Heart left ventricle (tissue), 13 donors: ENCODE measurements around the gene FANCI.

Experiments used
- CTCF ChIP-seq, 12 donors: fragments of 200-600 bp; sonication (generic) in 4 of 12; IDR thresholded peaks; one replicate each; pipeline versions ENCODE4 v1.5.0 to v1.8.0; 2018 to 2022; ENCODE audit warnings: antibody characterized with exemption in 12 of 12, mild to moderate bottlenecking in 5 of 12
- POLR2A ChIP-seq, 2 donors: fragments of 450-650 bp; IDR thresholded peaks; one replicate each; pipeline ENCODE4 v1.6.1; 2017; ENCODE audit warnings: antibody characterized with exemption in 2 of 2, mild to moderate bottlenecking in 2 of 2, moderate library complexity in 2 of 2
- donor health status: ischemic (EF 13 %, LVEDD 7.1; RV severe dilation, severe dysfunction).
- donor health status: DM: no; HTN: yes; CAD: no.
- donor health status: DM: no; HTN: no; CAD: no.
- donor health status: ischemic (EF 25% LVEDD 6.9; RV normal size, moderate dysfunction).
- donor health status: ischemic (EF 25% LVEDD 5.7; RV mildly dilated, moderate dysfunction).
- donor health status: ischemic (EF 35%, LVEDD 5.7; RV mildly dilated, moderate dysfunction).
- donor health status: nonischemic (EF 11% LVEDD 7.7; RV severe dilation, severe dysfunction).
- donor health status: DM: yes; HTN: yes; CAD: no.
- donor health status: PGD.
- donor health status: ischemic (EF 29% LVEDD 5.4; RV normal size, mild dysfunction).
- donor health status: nonischemic (EF 23%, LVEDD 6.1; RV moderate dilation, normal function).

GRCh38 chr15:89330119-89330518 is 86.3 kb downstream of the FANCI start:
- TF ChIP-seq CTCF (IDR thresholded peaks at IDR 0.05) (no peak), POLR2A (IDR thresholded peaks at IDR 0.05) (no peak)
